ENCODE results near the gene USP22.

- no peak for TF ChIP-seq CTCF (conservative IDR thresholded peaks at IDR 0.05 in 1 of 2, IDR thresholded peaks at IDR 0.05 in 1 of 2; ENCODE audit: low read depth in 1 of 2, low read length in 2 of 2)
- TF ChIP-seq EZH2 (IDR thresholded peaks at IDR 0.05; ENCODE audit: low read length, missing control alignments): no peak
Measured at GRCh38 chr17:21077281-21077680, 34.5 kb upstream of the USP22 start.
